ENCODE data around the gene BCL2L12. TPM values are rescaled to one million over a fixed set of nuclear protein-coding genes. Genes with fewer than 3 reads are reported as not detected.
A peak's percentile ranks its signal among the peaks of the same experiment; 100 is the strongest.

The BCL2L12 gene
- total and polyA plus RNA-seq, 2 donors (not counting 3 experiments of a cell fraction or from before 2014, with no cell fraction given): 49.8 to 58.5 TPM

- POLR2A ChIA-PET: interaction anchor here (0.5 to 1.0 kb wide), 3 partner anchors 38 to 111 kb away, joined by 3 read pairs; partner anchors contain the start of gene RCN3
- dilution Hi-C loops (cut with MboI; ENCODE audit: extremely low pct_ligation_motif_present, low sequenced_read_pairs): no loop called here
Measured at GRCh38 chr19:49637821-49638738, 27.7 kb upstream of the BCL2L12 start.

More at GRCh38 chr19:49637821-49638738, 27.7 kb upstream of the BCL2L12 start:
- H3K79me2 ChIP-seq (ENCODE audit: control insufficient read depth, insufficient read depth, low read length): peaks cover 23% of the 10 kb centered on the region
- BruUV-seq (replicated peaks): no TSS peak
- H3K4me3 ChIP-seq (replicated peaks in 1 of 3; ENCODE audit: insufficient read depth in 1 of 3, low read depth in 1 of 3, low read length in 3 of 3): peak overlapping the region; percentile 20 to 83 (median 50)
- no peak overlapping the region for H2AFZ ChIP-seq (ENCODE audit: low read depth, low read length)
- H3K9me1 ChIP-seq (replicated peaks; ENCODE audit: control insufficient read depth, extremely low read depth, insufficient read depth, low read length): no peaks in the 10 kb centered on the region
- peaks cover 0 to 2% of the 10 kb centered on the region in 2 experiments for H3K36me3 ChIP-seq (ENCODE audit: control insufficient read depth in 2 of 2, extremely low read depth in 1 of 2, insufficient read depth in 2 of 2, low read length in 2 of 2)
- intact Hi-C loops (cut with micrococcal nuclease): no loop called here
- peak overlapping the region; percentile 28 for H3K9ac ChIP-seq (replicated peaks; ENCODE audit: extremely low read depth, insufficient read depth, low read length)
- peak overlapping the region; percentile 33 for H3K27ac ChIP-seq (ENCODE audit: insufficient read depth, low read depth, low read length)
- CTCF ChIA-PET: interaction anchor here (0.6 kb wide), 1 partner anchor 62 kb away, joined by 4 read pairs; no protein-coding TSS in a partner anchor
- no peaks in the 10 kb centered on the region for H4K20me1 ChIP-seq (replicated peaks; ENCODE audit: control insufficient read depth, extremely low read depth, insufficient read depth, low read length)
- DNase-seq (ENCODE audit: low read depth, low spot score) (peak; percentile 67), FAIRE-seq (peak; percentile 94)
- peak overlapping the region; percentile 60 for H3K4me2 ChIP-seq (ENCODE audit: insufficient read depth, low read length)
- peaks cover 24% of the 10 kb centered on the region for H3K4me1 ChIP-seq (ENCODE audit: control insufficient read depth, extremely low read depth, insufficient read depth, low read length)
- no peaks in the 10 kb centered on the region for H3K9me3 ChIP-seq (replicated peaks; ENCODE audit: control insufficient read depth, insufficient read depth, low read length)
- TF ChIP-seq FOS (IDR thresholded peaks at IDR 0.05; ENCODE audit: borderline replicate concordance, insufficient read depth, low read length) (no peak), GATA2 (IDR thresholded peaks at IDR 0.05; ENCODE audit: insufficient read depth, insufficient read length, low read depth, low read length) (no peak), MYC (IDR thresholded peaks at IDR 0.05; ENCODE audit: low read depth, low read length) (no peak), JUN (IDR thresholded peaks at IDR 0.05; ENCODE audit: borderline replicate concordance, insufficient read depth, insufficient read length, low read depth) (no peak), POLR2A (IDR thresholded peaks at IDR 0.05; ENCODE audit: low read depth, low read length) (no peak), POLR2AphosphoS5 (IDR thresholded peaks at IDR 0.05; ENCODE audit: insufficient read depth, low read depth, low read length) (no peak), EZH2 (IDR thresholded peaks at IDR 0.05; ENCODE audit: borderline replicate concordance, low read depth, low read length, severe bottlenecking) (no peak)
- TF ChIP-seq, protein P1, sequence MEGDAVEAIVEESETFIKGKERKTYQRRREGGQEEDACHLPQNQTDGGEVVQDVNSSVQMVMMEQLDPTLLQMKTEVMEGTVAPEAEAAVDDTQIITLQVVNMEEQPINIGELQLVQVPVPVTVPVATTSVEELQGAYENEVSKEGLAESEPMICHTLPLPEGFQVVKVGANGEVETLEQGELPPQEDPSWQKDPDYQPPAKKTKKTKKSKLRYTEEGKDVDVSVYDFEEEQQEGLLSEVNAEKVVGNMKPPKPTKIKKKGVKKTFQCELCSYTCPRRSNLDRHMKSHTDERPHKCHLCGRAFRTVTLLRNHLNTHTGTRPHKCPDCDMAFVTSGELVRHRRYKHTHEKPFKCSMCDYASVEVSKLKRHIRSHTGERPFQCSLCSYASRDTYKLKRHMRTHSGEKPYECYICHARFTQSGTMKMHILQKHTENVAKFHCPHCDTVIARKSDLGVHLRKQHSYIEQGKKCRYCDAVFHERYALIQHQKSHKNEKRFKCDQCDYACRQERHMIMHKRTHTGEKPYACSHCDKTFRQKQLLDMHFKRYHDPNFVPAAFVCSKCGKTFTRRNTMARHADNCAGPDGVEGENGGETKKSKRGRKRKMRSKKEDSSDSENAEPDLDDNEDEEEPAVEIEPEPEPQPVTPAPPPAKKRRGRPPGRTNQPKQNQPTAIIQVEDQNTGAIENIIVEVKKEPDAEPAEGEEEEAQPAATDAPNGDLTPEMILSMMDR (IDR thresholded peaks at IDR 0.05; ENCODE audit: extremely low read depth in 1 of 2, insufficient read depth in 1 of 2, low read depth in 1 of 2, low read length in 2 of 2): no peak
- TF ChIP-seq, protein P2, sequence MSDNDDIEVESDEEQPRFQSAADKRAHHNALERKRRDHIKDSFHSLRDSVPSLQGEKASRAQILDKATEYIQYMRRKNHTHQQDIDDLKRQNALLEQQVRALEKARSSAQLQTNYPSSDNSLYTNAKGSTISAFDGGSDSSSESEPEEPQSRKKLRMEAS (IDR thresholded peaks at IDR 0.05; ENCODE audit: insufficient read depth, insufficient read length): no peak
- no peaks in the 10 kb centered on the region for H3K27me3 ChIP-seq (ENCODE audit: control insufficient read depth in 2 of 2, insufficient read depth in 2 of 2, low read length in 2 of 2)

Measured in endothelial cell of umbilical vein (primary cell).